Mesodermal cell (in vitro differentiated cells): ENCODE results near the gene ACTR1A.
"Not testable (repeated sequence)": the region's sequence is repeated elsewhere in the genome, so short reads cannot be mapped to it uniquely, and the experiment has no call there.

ENCODE experiments used
- H3K27ac ChIP-seq: 2 replicates; pipeline ENCODE4 v1.7.0; 2013; ENCODE audit warnings: mild to moderate bottlenecking, low read depth, low read length, moderate library complexity; ENCODE audit not compliant: severe bottlenecking
- H3K36me3 ChIP-seq: 2 replicates; pipeline ENCODE4 v1.7.1; 2013; ENCODE audit warnings: mild to moderate bottlenecking, low read length, moderate library complexity; ENCODE audit not compliant: control insufficient read depth, insufficient read depth
- H3K4me1 ChIP-seq: one replicate; pipeline ENCODE4 v1.7.1; 2013; ENCODE audit warnings: mild to moderate bottlenecking, low read length; ENCODE audit not compliant: insufficient read depth, control insufficient read depth, poor library complexity, severe bottlenecking
- H3K4me3 ChIP-seq: 2 replicates; pipeline ENCODE4 v1.7.0; 2013; ENCODE audit warnings: low read length, control low read depth, mild to moderate bottlenecking; ENCODE audit not compliant: insufficient read depth, poor library complexity, severe bottlenecking; ENCODE audit errors: extremely low read depth
- H3K9me3 ChIP-seq: 2 replicates; pipeline ENCODE4 v1.7.1; 2013; ENCODE audit warnings: mild to moderate bottlenecking, low read length, moderate library complexity; ENCODE audit not compliant: control insufficient read depth
- WGBS, 2 experiments: methylation state at CpG; one replicate each; pipeline ENCODE4 v1.1.5; 2013; ENCODE audit warnings: missing lambda C conversion rate in 2 of 2; ENCODE audit not compliant: insufficient coverage in 2 of 2; 5-methylcytosine and 5-hydroxymethylcytosine counted together

Gene ACTR1A

GRCh38 chr10:102502029-102502336, 529 bp downstream of the ACTR1A start:
- peaks cover 9% of the 10 kb centered on the region for H3K4me1 ChIP-seq
- WGBS, 2 experiments: 0 to 1% methylated on average over 14 to 19 of the region's 19 CpGs
- peak overlapping the region; percentile 82 for H3K27ac ChIP-seq
- H3K36me3 ChIP-seq: peaks cover 41% of the 10 kb centered on the region
- no peaks in the 10 kb centered on the region for H3K9me3 ChIP-seq
- peak overlapping the region; percentile 82 for H3K4me3 ChIP-seq

GRCh38 chr10:102501201-102502028, 1.1 kb downstream of the ACTR1A start:
- Histone ChIP-seq H3K36me3 (peaks cover 41% of the 10 kb centered on the region), H3K4me3 (peak overlapping the region; percentile 82), H3K4me1 (peaks cover 9% of the 10 kb centered on the region), H3K27ac (peak overlapping the region; percentile 10), H3K9me3 (no peaks in the 10 kb centered on the region)
- WGBS, 2 experiments: 3 to 7% methylated on average over 17 to 20 of the region's 23 CpGs

- H3K4me3 ChIP-seq, H3K27ac ChIP-seq, H3K4me1 ChIP-seq, H3K9me3 ChIP-seq: not testable (repeated sequence)
- 95% methylated on average over 5 to 11 of the region's 13 CpGs for WGBS, 2 experiments
- H3K36me3 ChIP-seq: peaks cover 42% of the 10 kb centered on the region
Observed at GRCh38 chr10:102500686-102501085, 1.8 kb downstream of the ACTR1A start.

GRCh38 chr10:102499356-102499755, 3.2 kb downstream of the ACTR1A start:
- no peak overlapping the region for H3K27ac ChIP-seq
- no peaks in the 10 kb centered on the region for H3K9me3 ChIP-seq
- no peaks in the 10 kb centered on the region for H3K4me1 ChIP-seq
- 83% methylated on average over 2 of the region's 3 CpGs; no CpG with 5 or more reads in 1 of the 2 experiments for WGBS, 2 experiments
- H3K4me3 ChIP-seq: no peak overlapping the region
- H3K36me3 ChIP-seq: peaks cover 47% of the 10 kb centered on the region

- no peaks in the 10 kb centered on the region for H3K9me3 ChIP-seq
- 83 to 100% methylated on average over 1 of the region's 1 CpG for WGBS, 2 experiments
- H3K4me1 ChIP-seq: no peaks in the 10 kb centered on the region
- H3K36me3 ChIP-seq: peaks cover 64% of the 10 kb centered on the region
- no peak overlapping the region for H3K27ac ChIP-seq
- H3K4me3 ChIP-seq: no peak overlapping the region
Observed at GRCh38 chr10:102497545-102497944, 5.0 kb downstream of the ACTR1A start.

GRCh38 chr10:102493771-102494170, 8.7 kb downstream of the ACTR1A start:
- no peak overlapping the region for H3K4me3 ChIP-seq
- no peak overlapping the region for H3K27ac ChIP-seq
- peaks cover 86% of the 10 kb centered on the region for H3K36me3 ChIP-seq
- no peaks in the 10 kb centered on the region for H3K4me1 ChIP-seq
- WGBS, 2 experiments: 89% methylated on average over 1 to 2 of the region's 2 CpGs
- H3K9me3 ChIP-seq: no peaks in the 10 kb centered on the region

GRCh38 chr10:102492983-102493382, 9.5 kb downstream of the ACTR1A start:
- Histone ChIP-seq H3K4me1 (no peaks in the 10 kb centered on the region), H3K4me3 (no peak overlapping the region), H3K36me3 (peaks cover 86% of the 10 kb centered on the region), H3K9me3 (no peaks in the 10 kb centered on the region), H3K27ac (no peak overlapping the region)
- WGBS, 2 experiments: 79 to 82% methylated on average over 2 of the region's 2 CpGs

- peaks cover 86% of the 10 kb centered on the region for H3K36me3 ChIP-seq
- no peak overlapping the region for H3K4me3 ChIP-seq
- H3K4me1 ChIP-seq: no peaks in the 10 kb centered on the region
- no peaks in the 10 kb centered on the region for H3K9me3 ChIP-seq
- 92 to 96% methylated on average over 4 to 5 of the region's 7 CpGs for WGBS, 2 experiments
- no peak overlapping the region for H3K27ac ChIP-seq
Observed at GRCh38 chr10:102492344-102492939, 10.1 kb downstream of the ACTR1A start.

GRCh38 chr10:102491136-102491535, 11.4 kb downstream of the ACTR1A start:
- Histone ChIP-seq H3K36me3 (peaks cover 86% of the 10 kb centered on the region), H3K9me3 (no peaks in the 10 kb centered on the region), H3K27ac (no peak overlapping the region), H3K4me1 (no peaks in the 10 kb centered on the region), H3K4me3 (no peak overlapping the region)
- 98% methylated on average over 4 of the region's 4 CpGs for WGBS, 2 experiments

- Histone ChIP-seq H3K27ac (no peak overlapping the region), H3K4me3 (no peak overlapping the region), H3K9me3 (no peaks in the 10 kb centered on the region), H3K36me3 (peaks cover 97% of the 10 kb centered on the region), H3K4me1 (peaks cover 3% of the 10 kb centered on the region)
- 93 to 97% methylated on average over 18 of the region's 18 CpGs for WGBS, 2 experiments
Observed at GRCh38 chr10:102485093-102485784, 17.3 kb downstream of the ACTR1A start.
